Right ventricle myocardium inferior (tissue), 1 donor: ENCODE measurements around the gene ERBIN. TPM values are rescaled to one million over a fixed set of nuclear protein-coding genes. Genes with fewer than 3 reads are reported as not detected.
A peak's percentile ranks its signal among the peaks of the same experiment; 100 is the strongest.
"Not testable (repeated sequence)": the region's sequence is repeated elsewhere in the genome, so short reads cannot be mapped to it uniquely, and the experiment has no call there.

ENCODE experiments used
- ATAC-seq: fragments of 200-7000 bp; cut with Tn5 transposase; one replicate; pipeline ENCODE4 v1.9.1; 2020; ENCODE audit warnings: mild to moderate bottlenecking, moderate library complexity
- DNase-seq: peaks from one replicate; pipeline ENCODE4 v3.0.0; 2021; ENCODE audit errors: missing footprints
- intact Hi-C: fragments of 100-400 bp; cut with DNase I; formaldehyde crosslinking; loops from one replicate; pipeline ENCODE4 v1.11.0; 2022
- long read RNA-seq: library from polyadenylated mRNA; unstranded; transcript quantifications from one replicate; pipeline ENCODE4 v2.0.0, GENCODE V29; 2021
- total RNA-seq: library from RNA; stranded (reverse); fragmentation: NEBNext Ultra II Directional; extraction: Animal tissue kit (Norgen Biotek cat#: 25700); gene quantifications from one replicate; pipeline ENCODE4 v1.2.1, GENCODE V29; 2021
- donor health status: DM: no; HTN: yes; CAD: no; lungs with severe emphysema.

Gene ERBIN
- total RNA-seq, result 30.5 TPM
- long read RNA-seq, full-length matches to known transcripts, result 8 of 15 reads
- long read RNA-seq, partial matches to known transcripts, result 2 of 15 reads
- long read RNA-seq, other reads (novel, unspliced or antisense), result 5 of 15 reads

GRCh38 chr5:65926276-65926783, at the start of gene ERBIN:
ERBIN (plus strand) TSS chr5:65926575; CDS start chr5:65992719, 66,144 bp downstream.
- peak; percentile 72 for ATAC-seq
- peak; percentile 92 for DNase-seq
- intact Hi-C loops, result loop anchor here (10.0 kb wide), 1 partner anchor 88 kb away; no protein-coding TSS in a partner anchor

DNA sequence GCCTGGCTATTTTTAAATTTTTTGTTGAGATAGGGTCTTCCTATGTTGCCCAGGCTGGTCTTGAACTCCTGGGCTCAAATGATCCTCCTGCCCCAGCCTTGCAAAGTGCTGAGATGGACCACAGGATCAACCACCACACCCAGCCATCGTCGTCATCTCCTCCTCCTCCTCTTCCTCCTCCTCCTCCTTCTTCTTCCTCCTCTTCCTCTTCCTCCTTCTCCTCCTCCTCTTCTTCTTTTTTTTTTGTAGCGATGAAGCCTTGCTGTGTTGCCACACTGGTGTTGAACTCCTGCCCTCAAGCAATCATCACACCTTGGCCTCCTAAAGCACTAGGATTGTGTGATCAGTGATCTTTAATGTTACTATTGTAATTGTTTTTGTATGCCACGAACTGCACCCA, 49.4 kb upstream of the ERBIN start:
- intact Hi-C loops, result no loop called here
- DNase-seq (no peak), ATAC-seq (no peak)

DNA sequence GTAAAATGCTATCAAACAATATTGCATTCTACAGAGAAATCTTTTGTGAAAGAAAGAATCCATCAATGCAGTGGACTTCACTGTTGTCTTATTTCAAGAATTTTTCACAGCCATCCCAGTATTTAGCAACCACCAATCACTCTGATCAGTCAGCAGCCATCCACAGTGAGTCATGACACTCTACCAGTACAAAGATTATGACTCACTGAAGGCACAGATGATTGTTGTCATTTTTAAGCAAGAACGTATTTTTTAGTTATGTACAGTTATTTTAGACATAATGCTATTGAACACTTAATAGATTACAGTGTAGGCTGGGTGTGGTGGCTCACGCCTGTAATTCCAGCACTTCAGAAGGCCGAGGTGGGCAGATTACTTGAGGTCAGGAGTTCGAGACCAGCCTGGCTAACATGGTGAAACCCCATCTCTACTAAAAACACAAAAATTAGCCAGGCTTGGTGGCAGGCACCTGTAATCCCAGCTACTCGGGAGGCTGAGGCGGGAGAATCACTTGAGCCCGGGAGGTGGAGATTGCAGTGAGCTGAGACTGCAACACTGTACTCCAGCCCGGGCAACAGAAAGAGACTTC, 46.6 kb upstream of the ERBIN start:
- ATAC-seq, intact Hi-C loops, DNase-seq: not testable (repeated sequence)

DNA sequence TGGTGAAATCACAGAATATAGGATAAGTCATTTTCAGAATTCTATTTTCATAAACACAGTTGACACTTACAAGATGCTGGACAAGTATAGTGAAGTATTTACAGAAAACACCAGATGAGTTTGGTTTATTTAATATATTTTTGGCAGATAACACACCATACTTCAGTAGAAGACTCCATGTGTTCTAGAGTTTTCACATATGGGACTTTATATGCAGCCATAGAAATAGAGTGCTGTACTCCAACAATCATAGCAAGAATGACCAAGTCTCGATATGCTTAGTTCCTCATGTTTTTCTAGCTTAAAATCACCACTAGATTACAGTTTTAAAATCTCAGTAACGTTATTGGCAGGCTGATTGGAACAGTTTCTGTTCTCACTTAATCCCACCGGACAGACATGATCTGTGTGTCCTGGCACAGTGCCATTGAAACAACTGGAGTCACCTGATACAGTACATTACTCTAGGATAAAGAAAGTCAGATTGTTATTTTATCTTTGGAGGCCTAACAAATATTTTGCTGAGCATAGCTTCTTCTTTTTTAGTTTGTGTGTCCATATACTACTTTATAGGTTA, 45.8 kb upstream of the ERBIN start:
- DNase-seq, result no peak
- intact Hi-C loops, result no loop called here
- ATAC-seq, result no peak

GRCh38 chr5:65882278-65882677, 44.1 kb upstream of the ERBIN start:
- DNase-seq (no peak), ATAC-seq (no peak)
- intact Hi-C loops, result no loop called here

DNA sequence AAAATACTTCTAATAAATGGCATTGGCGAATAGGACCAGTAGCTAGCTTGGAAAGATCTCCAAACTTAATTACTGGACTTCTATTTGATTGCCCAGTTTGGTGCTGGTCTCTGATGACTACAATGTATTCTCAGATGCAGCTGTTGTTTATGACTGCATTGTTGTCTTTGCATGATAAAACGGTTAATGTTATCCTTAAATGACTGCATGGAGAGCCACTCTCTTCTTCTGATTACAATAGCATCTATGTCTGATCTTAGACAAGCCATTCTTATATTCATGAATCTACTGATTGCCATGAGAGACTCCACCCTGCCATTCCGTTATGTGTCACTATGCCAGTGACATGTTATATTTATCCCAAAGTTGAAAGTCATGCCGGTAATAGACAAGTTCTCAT, 42.9 kb upstream of the ERBIN start:
- no peak for ATAC-seq

DNA sequence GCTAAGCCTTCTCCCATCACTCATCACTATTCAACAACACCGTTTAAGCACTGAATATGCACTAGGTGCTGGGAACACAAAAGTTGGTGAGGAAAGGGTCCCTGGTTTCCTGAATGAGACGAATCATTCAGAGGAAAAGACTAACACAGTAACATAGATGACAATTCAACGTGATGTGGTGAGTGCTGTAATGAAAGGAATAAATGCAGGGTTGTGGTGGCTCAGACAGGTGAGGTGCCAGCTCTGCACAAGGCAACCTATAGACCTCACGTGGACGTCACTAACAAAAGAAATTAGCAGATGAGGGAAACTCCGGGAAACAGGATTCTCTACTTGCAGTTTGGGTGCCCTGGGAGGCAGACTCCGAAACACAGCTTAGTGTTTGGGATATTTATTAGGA, 40.0 kb upstream of the ERBIN start:
- DNase-seq, result no peak
- intact Hi-C loops, result no loop called here
- no peak for ATAC-seq

More for the DNA sequence above, 42.9 kb upstream of the ERBIN start:
- DNase-seq, result no peak
- intact Hi-C loops, result no loop called here

- intact Hi-C loops, ATAC-seq, DNase-seq: not testable (repeated sequence)
These were observed 34.4 kb upstream of the ERBIN start for GRCh38 chr5:65892024-65892423.

DNA sequence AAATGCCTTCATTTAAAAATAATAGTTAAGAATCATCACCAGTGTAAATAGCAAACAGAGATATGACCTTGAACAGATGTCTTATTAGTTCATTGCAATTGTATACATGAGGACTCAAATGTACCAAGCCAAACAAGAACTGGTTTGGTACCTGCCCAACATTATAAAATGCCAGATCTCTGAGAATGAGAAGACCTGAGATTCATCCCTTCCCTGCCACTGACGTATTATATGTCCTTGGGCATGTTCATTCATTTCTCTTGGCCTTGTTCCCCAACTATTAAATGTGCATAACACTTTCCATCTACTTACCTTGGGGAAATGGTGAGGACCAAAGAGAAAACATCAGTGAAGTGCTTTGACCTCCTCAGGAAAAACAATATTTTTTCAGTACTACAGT, 33.6 kb upstream of the ERBIN start:
- intact Hi-C loops, result no loop called here
- ATAC-seq, result no peak
- no peak for DNase-seq

DNA sequence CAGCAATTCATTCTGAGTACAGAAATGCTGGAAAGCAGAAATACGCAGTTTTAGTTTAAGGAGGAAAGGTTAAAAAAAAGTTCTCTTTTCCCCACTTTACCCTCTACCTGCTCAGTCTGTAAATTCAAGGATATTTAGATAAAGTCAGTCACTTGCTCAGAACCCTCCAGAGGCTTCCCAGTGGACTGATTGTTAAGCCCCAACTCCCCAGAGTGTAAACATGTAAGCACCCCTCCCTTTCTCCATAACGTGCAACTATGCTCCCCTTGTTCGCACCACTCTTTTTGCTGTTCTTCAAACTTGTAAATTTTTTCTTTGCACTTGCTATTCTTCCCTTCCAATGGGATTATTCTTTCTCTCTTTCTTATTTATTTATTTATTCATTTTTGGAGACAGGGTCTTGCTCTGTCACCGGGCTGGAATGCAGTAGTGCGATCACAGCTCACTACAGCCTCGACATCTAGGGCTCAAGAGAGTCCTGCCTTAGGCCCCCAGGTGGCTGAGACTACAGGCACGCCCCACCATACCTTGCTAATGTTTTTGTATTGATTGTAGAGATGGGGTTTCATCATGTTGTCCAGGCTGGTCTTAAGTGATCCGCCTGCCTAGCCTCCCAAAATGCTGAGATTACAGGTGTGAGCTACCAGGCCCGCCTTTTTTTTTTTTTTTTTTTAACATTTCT, 32.5 kb upstream of the ERBIN start:
- DNase-seq, result no peak
- no peak for ATAC-seq
- intact Hi-C loops, result no loop called here

DNA sequence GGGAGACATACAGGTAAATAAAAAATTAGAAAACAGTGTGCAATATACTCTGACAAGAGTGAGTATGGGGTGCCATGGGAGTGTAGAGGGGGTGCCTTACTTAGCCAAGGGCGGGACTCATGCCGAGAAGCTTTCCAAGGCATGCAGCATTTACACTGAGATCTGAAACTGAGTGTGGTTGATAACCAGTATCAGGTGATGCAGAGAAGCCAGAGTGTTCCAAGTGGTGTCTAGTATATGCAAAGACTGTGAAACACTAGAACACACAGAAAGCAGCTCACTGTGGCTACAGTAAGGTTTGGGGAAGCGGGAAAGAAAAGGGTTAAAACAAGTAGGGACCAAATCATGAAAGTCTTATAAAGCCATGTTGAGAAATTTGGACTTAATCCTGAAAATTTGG, 30.5 kb upstream of the ERBIN start:
- intact Hi-C loops, result no loop called here
- DNase-seq (no peak), ATAC-seq (no peak)

DNA sequence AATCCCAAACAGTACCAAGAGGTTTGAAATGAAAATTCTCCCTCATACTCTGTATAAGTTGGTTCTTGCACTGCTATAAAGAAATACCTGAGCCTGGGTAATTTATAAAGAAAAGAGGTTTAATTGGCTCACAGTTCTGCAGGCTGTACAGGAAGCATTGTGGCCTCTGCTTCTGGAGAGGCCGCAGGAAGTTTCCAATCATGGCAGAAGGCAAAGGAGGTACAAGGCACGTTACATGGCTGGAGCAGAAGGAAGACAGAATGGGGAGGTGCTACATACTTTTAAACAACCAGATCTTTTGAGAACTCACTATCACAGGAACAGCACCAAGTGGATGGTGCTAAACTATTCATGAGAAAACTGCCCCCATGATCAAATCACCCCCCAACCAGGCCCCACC, 25.6 kb upstream of the ERBIN start:
- intact Hi-C loops, result no loop called here
- no peak for DNase-seq
- ATAC-seq, result no peak

DNA sequence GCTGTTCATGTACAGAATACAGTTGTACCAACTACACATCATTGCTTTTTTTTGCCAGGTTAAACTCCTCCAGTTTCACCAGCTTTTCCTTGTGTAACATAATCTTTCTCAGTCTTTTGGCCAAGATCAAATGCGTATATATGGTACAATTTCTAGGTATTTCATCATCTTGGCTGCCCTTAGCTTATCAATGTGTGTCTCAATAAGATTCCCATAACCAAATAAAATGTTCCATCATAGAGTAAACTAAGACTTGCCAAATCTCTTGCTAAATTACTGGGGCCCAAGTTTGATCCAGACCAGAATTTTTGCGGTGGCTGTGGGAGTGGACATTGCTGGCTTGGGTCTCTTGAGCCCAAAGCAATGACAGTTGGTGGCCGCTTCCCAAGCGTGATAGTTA, 24.3 kb upstream of the ERBIN start:
- DNase-seq, result no peak
- ATAC-seq, result no peak
- intact Hi-C loops, result no loop called here

DNA sequence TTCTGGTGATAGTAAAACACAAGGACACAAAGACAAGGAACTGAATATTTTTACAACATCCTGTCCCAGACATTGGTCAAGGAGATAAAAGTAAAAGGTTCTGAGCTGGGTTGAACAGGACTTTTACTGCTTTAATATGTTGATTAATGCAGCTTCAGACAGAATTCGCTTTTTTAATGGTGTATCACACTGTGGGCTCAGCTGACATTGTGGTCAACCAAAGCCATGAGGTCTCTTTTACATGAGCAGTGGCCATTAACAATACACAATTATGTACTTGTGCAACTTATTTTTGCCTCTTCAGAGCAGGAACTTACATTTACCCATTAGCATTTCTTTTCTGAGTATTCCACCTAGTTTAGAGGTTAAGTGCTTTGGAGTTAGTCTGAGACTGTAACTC, 22.8 kb upstream of the ERBIN start:
- no peak for DNase-seq
- no peak for ATAC-seq
- intact Hi-C loops, result no loop called here

DNA sequence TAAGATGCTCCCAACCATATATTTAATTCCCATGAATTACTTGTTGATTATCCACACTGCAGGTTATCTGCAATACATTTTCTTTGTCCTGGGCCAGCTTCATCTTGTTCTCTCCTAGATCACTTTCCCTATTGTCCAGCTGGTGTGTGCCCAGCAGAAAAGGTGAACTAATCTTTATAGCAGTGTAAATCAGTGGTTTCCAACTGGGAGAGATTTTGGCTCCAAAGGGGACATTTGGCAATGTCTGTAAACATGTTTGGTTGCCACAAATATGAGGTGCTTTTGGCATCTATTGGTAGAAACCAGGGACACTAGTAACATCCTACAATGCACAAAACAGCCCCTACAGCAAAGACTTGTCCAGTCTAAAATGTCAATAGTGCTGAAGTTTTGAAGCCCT, 20.1 kb upstream of the ERBIN start:
- intact Hi-C loops, result no loop called here
- ATAC-seq (no peak), DNase-seq (no peak)

- DNase-seq (no peak), ATAC-seq (no peak)
- intact Hi-C loops, result no loop called here
These were observed 19.2 kb upstream of the ERBIN start for GRCh38 chr5:65907135-65907534.

GRCh38 chr5:65910711-65911110, 15.7 kb upstream of the ERBIN start:
- DNase-seq, result no peak
- ATAC-seq, result no peak
- intact Hi-C loops, result no loop called here

DNA sequence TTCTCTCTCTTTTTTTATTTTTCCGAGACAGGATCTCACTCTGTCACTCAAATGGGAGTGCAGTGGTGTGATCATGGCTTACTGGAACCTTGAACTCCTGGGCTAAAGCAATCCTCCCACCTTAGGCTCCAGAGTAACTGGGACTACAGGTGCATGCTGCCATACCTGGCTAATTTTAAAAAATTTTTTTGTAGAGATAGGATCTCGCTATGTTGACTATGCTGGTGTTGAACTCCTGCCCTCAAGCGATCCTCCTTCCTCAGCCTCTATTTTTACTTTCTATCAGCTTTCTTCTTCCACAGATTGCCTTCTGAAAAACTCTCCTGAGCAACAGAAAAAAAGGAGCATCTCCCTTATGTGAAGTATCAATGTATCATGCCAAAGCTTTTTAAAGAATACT, 14.1 kb upstream of the ERBIN start:
- ATAC-seq (no peak), DNase-seq (no peak)
- intact Hi-C loops, result no loop called here

- DNase-seq (no peak), ATAC-seq (no peak)
- intact Hi-C loops, result no loop called here
These were observed 12.9 kb upstream of the ERBIN start for GRCh38 chr5:65913519-65913918.

GRCh38 chr5:65914641-65915196, 11.7 kb upstream of the ERBIN start:
- ATAC-seq, result no peak
- intact Hi-C loops, result no loop called here
- DNase-seq, result no peak
